Measurements from ENCODE around the gene ADCY4. TPM values are rescaled to one million over a fixed set of nuclear protein-coding genes. Genes with fewer than 3 reads are reported as not detected.
A peak's percentile ranks its signal among the peaks of the same experiment; 100 is the strongest.

ADCY4 gene
- total RNA-seq, 4 donors from 2014 or later: 3.1 to 23.1 (median 11.7) TPM

DNA sequence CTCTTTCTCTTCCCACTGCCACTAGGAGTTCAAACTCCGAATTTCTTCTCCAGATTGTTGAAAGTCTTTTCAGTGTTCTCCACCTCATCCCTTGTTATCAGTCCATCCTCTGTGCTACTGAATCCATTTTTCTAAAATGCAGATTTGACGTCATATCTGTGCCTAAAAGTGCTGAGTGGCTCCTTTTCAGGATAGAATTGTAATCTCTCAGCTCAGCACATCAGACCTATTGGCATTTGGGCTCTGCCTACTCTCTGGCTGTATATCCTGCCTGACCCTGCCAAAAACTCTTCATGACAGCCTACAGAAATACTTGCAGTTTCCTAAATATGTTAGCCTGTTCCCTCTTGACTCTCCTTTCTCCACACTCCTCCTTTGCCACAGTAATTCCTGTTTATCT lies 62.4 kb downstream of the ADCY4 start:
- Histone ChIP-seq H3K4me3 (no peak overlapping the region), H3K9me3 (no peaks in the 10 kb centered on the region), H3K27ac (peak overlapping the region; percentile 95 to 100 (median 98)), H3K36me3 (peaks cover 3 to 28% (median 11%) of the 10 kb centered on the region in 3 donors), H3K4me1 (peaks cover 10 to 94% (median 25%) of the 10 kb centered on the region in 3 donors), H3K27me3 (no peaks in the 10 kb centered on the region)
- DNase-seq: no peak
- intact Hi-C loops (cut with DNase I): no loop called here
- TF ChIP-seq, protein P1, sequence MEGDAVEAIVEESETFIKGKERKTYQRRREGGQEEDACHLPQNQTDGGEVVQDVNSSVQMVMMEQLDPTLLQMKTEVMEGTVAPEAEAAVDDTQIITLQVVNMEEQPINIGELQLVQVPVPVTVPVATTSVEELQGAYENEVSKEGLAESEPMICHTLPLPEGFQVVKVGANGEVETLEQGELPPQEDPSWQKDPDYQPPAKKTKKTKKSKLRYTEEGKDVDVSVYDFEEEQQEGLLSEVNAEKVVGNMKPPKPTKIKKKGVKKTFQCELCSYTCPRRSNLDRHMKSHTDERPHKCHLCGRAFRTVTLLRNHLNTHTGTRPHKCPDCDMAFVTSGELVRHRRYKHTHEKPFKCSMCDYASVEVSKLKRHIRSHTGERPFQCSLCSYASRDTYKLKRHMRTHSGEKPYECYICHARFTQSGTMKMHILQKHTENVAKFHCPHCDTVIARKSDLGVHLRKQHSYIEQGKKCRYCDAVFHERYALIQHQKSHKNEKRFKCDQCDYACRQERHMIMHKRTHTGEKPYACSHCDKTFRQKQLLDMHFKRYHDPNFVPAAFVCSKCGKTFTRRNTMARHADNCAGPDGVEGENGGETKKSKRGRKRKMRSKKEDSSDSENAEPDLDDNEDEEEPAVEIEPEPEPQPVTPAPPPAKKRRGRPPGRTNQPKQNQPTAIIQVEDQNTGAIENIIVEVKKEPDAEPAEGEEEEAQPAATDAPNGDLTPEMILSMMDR (IDR thresholded peaks at IDR 0.05): no peak
- no peak for TF ChIP-seq POLR2A (IDR thresholded peaks at IDR 0.05)
- 61 to 71% methylated on average over 2 of the region's 2 CpGs for WGBS, 2 donors

DNA sequence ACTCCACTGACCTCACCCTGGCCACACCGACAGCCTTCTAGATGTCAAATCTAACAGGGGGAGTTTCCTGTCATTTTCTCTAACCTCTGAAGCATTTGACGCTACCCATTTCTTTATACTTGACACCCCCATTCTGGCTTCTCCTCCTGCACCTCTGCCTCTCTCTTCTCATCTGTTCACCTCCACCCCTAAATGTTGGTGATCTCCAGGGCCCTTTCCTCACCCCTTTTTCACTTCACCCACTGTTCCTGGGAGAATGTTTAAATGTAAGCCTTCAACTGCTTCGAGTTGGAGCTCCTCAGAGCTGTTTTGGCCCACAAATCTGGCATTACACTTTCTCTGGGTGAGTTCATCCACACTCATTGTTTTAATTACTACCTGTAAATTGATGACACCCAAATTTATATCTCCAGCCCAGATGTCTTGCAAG lies 63.0 kb downstream of the ADCY4 start:
- no peak for DNase-seq
- Histone ChIP-seq H3K36me3 (peaks cover 9 to 34% (median 15%) of the 10 kb centered on the region in 3 donors), H3K27ac (peak overlapping the region; percentile 95 to 100 (median 98)), H3K27me3 (no peaks in the 10 kb centered on the region), H3K4me1 (peaks cover 5 to 92% (median 25%) of the 10 kb centered on the region in 3 donors), H3K9me3 (no peaks in the 10 kb centered on the region), H3K4me3 (peak overlapping the region; percentile 65 to 97 (median 89))
- TF ChIP-seq POLR2A (IDR thresholded peaks at IDR 0.05): no peak
- TF ChIP-seq, protein P1 (IDR thresholded peaks at IDR 0.05): no peak
- intact Hi-C loops (cut with DNase I): no loop called here
- 11 to 18% methylated on average over 3 of the region's 3 CpGs for WGBS, 2 donors

DNA sequence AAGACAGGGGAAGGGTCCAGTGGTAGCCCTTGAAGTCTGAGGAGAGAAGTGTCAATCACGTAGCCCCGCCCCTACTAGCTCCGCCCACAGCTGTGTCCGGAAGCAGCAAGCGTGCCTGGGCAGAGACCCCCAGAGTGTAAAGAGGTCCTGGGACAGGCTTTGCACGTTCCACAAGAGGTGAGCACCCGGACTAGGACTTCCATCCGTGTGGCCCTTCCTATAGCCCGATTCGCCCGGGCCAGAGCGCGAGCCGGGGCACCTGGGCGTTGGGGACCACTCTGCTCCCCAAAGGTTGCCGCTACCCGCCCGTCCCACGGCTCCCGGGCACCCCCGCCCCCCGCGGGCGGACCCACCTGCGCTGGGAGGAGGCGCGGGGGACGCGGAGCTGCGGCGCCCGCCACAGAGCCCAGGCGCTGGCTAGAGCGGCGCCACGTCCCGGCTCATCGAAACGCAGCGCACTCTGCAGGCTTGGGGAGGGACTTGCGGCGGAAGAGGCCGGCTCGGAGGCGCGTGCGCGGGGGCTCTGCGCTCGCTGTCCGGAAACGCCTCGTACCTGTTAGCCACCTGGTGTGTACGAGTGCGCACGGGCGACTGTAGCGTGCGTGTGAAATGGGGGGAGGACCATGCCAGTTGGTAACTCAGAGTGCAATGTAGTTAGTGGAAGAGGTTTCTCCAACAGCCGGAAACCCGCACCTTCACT lies 63.6 kb downstream of the ADCY4 start, which contains the start of gene RABGGTA:
Gene RABGGTA, minus strand, starts transcription at position 464 of the 700 bp plus-strand sequence. CDS start 482 bp downstream, outside the sequence.
- H3K4me3 ChIP-seq: peak within 1 kb of the TSS; percentile 65 to 97 (median 89)
- H3K4me1 ChIP-seq: peaks cover 8 to 92% (median 25%) of the 10 kb centered on the region in 3 donors
- WGBS, 2 donors: 12 to 17% methylated on average over 2 of the region's 61 CpGs
- H3K27ac ChIP-seq: peak within 1 kb of the TSS; percentile 95 to 100 (median 98)
- H3K9me3 ChIP-seq: no peaks in the 10 kb centered on the region
- TF ChIP-seq, protein P1 (IDR thresholded peaks at IDR 0.05): peak; percentile 59 to 84 (median 78)
- peak in 3 of 4 donors; percentile 63 to 87 (median 77) for TF ChIP-seq POLR2A (IDR thresholded peaks at IDR 0.05)
- no peaks in the 10 kb centered on the region for H3K27me3 ChIP-seq
- intact Hi-C loops (cut with DNase I): no loop called here
- peak; percentile 51 for DNase-seq
- H3K36me3 ChIP-seq: peaks cover 15 to 40% (median 19%) of the 10 kb centered on the region in 3 donors

DNA sequence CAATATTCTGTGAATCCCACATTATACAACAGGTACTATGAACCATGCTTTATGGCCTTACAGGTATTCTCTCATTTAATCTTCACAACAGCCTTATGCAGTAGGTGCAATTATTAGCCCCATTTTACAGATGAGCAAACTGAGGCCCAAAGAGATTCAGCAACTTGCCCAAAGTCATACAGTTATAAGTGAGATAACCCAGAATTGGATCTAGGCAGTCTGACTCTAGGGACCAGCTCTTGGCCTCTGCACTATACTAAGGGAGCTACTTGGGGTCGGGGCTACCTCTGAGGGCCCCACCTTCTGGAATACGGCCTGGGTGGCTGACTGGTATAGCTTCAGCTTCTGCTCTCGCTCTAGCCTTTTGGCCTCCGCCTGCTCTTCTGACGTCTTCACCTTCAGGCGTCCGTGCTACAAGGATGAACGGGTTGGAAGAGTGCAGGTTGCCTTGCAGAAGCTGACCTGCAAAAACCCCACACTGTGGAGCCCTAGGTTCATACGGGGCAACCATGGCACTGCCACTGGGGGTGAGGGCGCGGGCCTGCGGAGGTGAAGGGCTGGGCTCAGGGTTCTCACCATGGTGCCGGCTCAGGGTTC lies 64.2 kb downstream of the ADCY4 start:
- Histone ChIP-seq H3K36me3 (peaks cover 17 to 46% (median 25%) of the 10 kb centered on the region in 3 donors), H3K9me3 (no peaks in the 10 kb centered on the region), H3K27ac (peak overlapping the region; percentile 95 to 100 (median 98)), H3K27me3 (no peaks in the 10 kb centered on the region), H3K4me3 (peak overlapping the region; percentile 65 to 97 (median 89)), H3K4me1 (peaks cover 11 to 94% (median 28%) of the 10 kb centered on the region in 3 donors)
- DNase-seq: no peak
- intact Hi-C loops (cut with DNase I): no loop called here
- 16 to 19% methylated on average over 3 to 7 of the region's 13 CpGs for WGBS, 2 donors
- TF ChIP-seq POLR2A (IDR thresholded peaks at IDR 0.05): no peak
- TF ChIP-seq, protein P1 (IDR thresholded peaks at IDR 0.05): no peak

Measured in esophagus squamous epithelium (tissue), 5 donors.